Fibroblast of lung (primary cell): ENCODE measurements around the gene TXNL4B.

Source experiments
- CTCF ChIP-seq, 2 donors: IDR thresholded peaks in 1 of 2; conservative IDR thresholded peaks in 1 of 2; 1 replicate in 1 of 2; 2 replicates in 1 of 2; pipeline ENCODE4 v1.5.1; 2011 to 2012; ENCODE audit warnings: low read length in 2 of 2, control low read depth in 1 of 2, inconsistent platforms in 1 of 2, low read depth in 1 of 2, mild to moderate bottlenecking in 1 of 2
- EZH2 ChIP-seq: IDR thresholded peaks from 2 replicates; pipeline ENCODE4 v1.5.1; 2012; ENCODE audit warnings: low read length, control low read depth, mild to moderate bottlenecking; ENCODE audit errors: missing control alignments

DNA sequence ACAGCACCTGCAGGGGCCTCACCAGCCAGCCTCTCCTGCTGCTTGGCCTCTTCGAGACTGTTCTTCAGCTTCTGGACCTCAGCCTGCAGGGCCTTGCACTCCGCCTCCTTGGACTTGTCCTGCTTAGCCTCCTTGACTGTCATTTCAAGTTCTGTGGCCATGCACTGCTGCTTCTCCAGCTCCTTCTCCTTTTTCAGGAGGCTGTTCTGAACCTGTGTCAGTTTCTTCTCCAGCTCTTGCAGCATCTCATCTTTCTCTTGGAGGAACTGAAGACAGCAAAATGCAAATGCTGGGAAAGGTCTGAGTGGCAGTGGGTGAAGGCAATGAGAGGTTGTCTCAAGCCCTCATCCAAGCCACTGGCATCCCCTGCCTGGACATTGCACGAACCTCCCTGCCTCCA lies 39.3 kb upstream of the TXNL4B start:
- TF ChIP-seq CTCF (conservative IDR thresholded peaks at IDR 0.05 in 1 of 2, IDR thresholded peaks at IDR 0.05 in 1 of 2; ENCODE audit: low read depth in 1 of 2, low read length in 2 of 2): no peak
- TF ChIP-seq EZH2: no peak
